ENCODE results near the gene CARS1.

DNA sequence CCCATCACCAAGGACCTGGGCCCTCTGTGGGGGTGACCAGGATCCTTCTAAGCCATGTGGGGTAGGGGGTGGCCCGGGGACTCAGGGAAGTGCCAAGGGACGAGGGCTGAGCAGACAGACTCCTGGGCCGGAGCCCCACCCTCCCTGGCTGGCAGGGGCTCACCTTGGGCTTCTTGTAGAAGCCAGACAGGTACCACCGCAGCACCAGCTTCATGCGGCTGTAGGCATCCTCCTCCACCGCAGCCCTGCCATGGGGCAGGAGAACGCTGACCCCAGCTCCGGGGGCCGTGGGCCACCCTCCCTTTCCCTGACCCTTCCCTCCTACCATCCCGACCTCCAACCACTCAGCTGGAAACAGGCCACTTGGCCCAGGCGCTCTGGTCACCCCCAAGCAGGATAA, 45.9 kb upstream of the CARS1 start:
- TF ChIP-seq SAFB2 (IDR thresholded peaks at IDR 0.05; ENCODE audit: borderline replicate concordance, low read depth, low read length, severe bottlenecking): no peak
- TF ChIP-seq EZH2 (IDR thresholded peaks at IDR 0.05; ENCODE audit: borderline replicate concordance, low read depth, low read length): no peak
- TF ChIP-seq, protein P1, sequence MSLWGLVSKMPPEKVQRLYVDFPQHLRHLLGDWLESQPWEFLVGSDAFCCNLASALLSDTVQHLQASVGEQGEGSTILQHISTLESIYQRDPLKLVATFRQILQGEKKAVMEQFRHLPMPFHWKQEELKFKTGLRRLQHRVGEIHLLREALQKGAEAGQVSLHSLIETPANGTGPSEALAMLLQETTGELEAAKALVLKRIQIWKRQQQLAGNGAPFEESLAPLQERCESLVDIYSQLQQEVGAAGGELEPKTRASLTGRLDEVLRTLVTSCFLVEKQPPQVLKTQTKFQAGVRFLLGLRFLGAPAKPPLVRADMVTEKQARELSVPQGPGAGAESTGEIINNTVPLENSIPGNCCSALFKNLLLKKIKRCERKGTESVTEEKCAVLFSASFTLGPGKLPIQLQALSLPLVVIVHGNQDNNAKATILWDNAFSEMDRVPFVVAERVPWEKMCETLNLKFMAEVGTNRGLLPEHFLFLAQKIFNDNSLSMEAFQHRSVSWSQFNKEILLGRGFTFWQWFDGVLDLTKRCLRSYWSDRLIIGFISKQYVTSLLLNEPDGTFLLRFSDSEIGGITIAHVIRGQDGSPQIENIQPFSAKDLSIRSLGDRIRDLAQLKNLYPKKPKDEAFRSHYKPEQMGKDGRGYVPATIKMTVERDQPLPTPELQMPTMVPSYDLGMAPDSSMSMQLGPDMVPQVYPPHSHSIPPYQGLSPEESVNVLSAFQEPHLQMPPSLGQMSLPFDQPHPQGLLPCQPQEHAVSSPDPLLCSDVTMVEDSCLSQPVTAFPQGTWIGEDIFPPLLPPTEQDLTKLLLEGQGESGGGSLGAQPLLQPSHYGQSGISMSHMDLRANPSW (CRISPR knock-in tag; IDR thresholded peaks at IDR 0.05): no peak
- TF ChIP-seq SOX6 (IDR thresholded peaks at IDR 0.05): no peak
- TF ChIP-seq CBFB (CRISPR knock-in tag; IDR thresholded peaks at IDR 0.05): no peak
- TF ChIP-seq, protein P2, sequence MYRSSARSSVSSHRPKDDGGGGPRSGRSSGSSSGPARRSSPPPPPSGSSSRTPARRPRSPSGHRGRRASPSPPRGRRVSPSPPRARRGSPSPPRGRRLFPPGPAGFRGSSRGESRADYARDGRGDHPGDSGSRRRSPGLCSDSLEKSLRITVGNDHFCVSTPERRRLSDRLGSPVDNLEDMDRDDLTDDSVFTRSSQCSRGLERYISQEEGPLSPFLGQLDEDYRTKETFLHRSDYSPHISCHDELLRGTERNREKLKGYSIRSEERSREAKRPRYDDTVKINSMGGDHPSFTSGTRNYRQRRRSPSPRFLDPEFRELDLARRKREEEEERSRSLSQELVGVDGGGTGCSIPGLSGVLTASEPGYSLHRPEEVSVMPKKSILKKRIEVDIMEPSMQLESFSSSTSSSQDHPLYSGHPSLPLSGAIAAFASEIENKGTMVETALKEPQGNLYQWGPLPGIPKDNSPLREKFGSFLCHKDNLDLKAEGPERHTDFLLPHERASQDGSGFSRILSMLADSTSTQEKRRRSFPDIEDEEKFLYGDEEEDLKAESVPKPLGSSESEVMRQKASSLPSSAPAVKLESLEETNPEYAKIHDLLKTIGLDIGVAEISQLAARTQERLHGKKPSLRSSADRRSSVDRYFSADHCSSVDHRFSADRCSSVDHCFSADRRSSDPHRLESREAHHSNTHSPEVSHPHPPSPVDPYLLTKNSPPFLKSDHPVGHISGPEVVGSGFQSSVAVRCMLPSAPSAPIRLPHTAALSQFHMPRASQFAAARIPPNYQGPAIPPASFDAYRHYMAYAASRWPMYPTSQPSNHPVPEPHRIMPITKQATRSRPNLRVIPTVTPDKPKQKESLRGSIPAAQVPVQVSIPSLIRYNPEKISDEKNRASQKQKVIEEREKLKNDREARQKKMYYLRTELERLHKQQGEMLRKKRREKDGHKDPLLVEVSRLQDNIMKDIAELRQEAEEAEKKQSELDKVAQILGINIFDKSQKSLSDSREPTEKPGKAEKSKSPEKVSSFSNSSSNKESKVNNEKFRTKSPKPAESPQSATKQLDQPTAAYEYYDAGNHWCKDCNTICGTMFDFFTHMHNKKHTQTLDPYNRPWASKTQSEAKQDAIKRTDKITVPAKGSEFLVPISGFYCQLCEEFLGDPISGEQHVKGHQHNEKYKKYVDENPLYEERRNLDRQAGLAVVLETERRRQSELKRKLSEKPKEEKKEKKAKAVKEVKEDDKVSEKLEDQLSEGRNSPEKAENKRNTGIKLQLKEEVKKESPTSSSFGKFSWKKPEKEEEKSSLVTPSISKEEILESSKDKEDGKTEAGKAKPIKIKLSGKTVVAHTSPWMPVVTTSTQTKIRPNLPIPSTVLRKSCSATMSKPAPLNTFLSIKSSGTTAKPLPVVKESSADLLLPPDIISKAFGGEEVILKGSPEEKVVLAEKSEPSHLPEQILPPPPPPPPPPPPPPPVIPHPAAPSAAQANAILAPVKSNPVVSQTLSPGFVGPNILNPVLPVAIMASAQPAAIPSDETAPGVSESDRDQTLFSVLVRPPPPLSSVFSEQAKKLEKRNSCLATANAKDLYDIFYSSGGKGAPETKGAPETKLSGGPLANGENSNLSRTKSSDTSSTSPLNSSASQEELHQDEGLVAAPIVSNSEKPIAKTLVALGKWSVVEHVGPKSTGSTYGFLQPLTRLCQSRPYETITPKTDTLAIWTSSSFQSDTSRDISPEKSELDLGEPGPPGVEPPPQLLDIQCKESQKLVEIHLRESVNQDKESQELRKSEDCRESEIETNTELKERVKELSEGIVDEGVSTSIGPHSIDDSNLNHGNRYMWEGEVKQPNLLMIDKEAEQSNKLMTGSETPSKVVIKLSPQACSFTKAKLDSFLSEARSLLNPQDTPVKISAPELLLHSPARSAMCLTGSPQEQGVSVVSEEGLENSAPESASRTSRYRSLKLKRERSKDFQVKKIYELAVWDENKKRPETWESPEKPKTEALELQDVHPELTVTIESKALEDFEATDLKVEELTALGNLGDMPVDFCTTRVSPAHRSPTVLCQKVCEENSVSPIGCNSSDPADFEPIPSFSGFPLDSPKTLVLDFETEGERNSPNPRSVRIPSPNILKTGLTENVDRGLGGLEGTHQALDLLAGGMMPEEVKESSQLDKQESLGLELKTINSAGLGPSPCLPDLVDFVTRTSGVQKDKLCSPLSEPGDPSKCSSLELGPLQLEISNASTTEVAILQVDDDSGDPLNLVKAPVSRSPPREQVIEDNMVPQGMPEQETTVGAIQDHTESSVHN (IDR thresholded peaks at IDR 0.05; ENCODE audit: borderline replicate concordance in 1 of 2, low read depth in 1 of 2): no peak
- TF ChIP-seq NFE2L1 (tag; IDR thresholded peaks at IDR 0.05; ENCODE audit: borderline replicate concordance, low read depth): no peak
- no peak for TF ChIP-seq EHMT2 (IDR thresholded peaks at IDR 0.05)
- TF ChIP-seq ZNF197 (CRISPR knock-in tag; IDR thresholded peaks at IDR 0.05; ENCODE audit: low read depth): no peak
- TF ChIP-seq, protein P3, sequence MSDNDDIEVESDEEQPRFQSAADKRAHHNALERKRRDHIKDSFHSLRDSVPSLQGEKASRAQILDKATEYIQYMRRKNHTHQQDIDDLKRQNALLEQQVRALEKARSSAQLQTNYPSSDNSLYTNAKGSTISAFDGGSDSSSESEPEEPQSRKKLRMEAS (CRISPR knock-in tag; IDR thresholded peaks at IDR 0.05): no peak
- no peak for TF ChIP-seq CTBP1 (IDR thresholded peaks at IDR 0.05; ENCODE audit: borderline replicate concordance)
